ENCODE measurements around the gene PPP6R2.

DNA sequence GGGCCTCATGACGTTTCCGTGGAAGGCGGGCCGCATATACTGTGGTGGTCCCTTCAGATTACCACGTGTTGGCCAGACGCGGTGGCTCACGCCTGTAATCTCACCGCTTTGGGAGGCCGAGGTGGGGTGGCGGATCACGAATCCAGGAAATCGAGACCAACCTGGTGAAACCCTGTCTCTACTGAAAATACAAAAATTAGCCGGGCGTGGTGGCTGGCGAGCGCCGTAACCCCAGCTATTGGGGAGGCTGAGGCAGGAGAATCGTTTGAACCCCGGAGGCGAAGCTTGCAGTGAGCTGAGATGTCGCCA lies 15.5 kb upstream of the PPP6R2 start:
- no peak for TF ChIP-seq EZH2 (IDR thresholded peaks at IDR 0.05; ENCODE audit: low read length)
- TF ChIP-seq, protein P1, sequence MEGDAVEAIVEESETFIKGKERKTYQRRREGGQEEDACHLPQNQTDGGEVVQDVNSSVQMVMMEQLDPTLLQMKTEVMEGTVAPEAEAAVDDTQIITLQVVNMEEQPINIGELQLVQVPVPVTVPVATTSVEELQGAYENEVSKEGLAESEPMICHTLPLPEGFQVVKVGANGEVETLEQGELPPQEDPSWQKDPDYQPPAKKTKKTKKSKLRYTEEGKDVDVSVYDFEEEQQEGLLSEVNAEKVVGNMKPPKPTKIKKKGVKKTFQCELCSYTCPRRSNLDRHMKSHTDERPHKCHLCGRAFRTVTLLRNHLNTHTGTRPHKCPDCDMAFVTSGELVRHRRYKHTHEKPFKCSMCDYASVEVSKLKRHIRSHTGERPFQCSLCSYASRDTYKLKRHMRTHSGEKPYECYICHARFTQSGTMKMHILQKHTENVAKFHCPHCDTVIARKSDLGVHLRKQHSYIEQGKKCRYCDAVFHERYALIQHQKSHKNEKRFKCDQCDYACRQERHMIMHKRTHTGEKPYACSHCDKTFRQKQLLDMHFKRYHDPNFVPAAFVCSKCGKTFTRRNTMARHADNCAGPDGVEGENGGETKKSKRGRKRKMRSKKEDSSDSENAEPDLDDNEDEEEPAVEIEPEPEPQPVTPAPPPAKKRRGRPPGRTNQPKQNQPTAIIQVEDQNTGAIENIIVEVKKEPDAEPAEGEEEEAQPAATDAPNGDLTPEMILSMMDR (optimal IDR thresholded peaks at IDR 0.05 in 1 of 3, IDR thresholded peaks at IDR 0.05 in 1 of 3, conservative IDR thresholded peaks at IDR 0.05 in 1 of 3; ENCODE audit: extremely low read depth in 1 of 3, insufficient read depth in 2 of 3, low read length in 3 of 3): no peak

Measured in keratinocyte (primary cell).